ENCODE measurements around the gene ZNF57.
A peak's percentile ranks its signal among the peaks of the same experiment; 100 is the strongest.

GRCh38 chr19:2962018-2962670, 61.4 kb downstream of the ZNF57 start:
- TF ChIP-seq CTCF (IDR thresholded peaks at IDR 0.05) (peak; percentile 44 to 95 (median 95)), EP300 (IDR thresholded peaks at IDR 0.05) (no peak)
